SK-N-SH (cell line): Measurements from ENCODE around the gene INSRR. TPM values are rescaled to one million over a fixed set of nuclear protein-coding genes. Genes with fewer than 3 reads are reported as not detected.

ENCODE experiments used
- CTCF ChIA-PET: fragments of 300-600, 350-600 bp; formaldehyde crosslinking; extraction: SDS; loops from one replicate; lab custom pipeline; 2021; lab: Yijun Ruan, JAX
- POLR2A ChIA-PET: fragments of 350-600 bp; sonication (Branson Sonifier 250); formaldehyde crosslinking; extraction: SDS; loops from one replicate; lab custom pipeline; 2020; ENCODE audit warnings: antibody characterized with exemption, inconsistent platforms; lab: Yijun Ruan, JAX
- DNase-seq: peaks from one replicate; pipeline ENCODE4 v3.0.0; 2012
- H2AFZ ChIP-seq: fragments of 200-600 bp; sonication (generic); 2 replicates; pipeline ENCODE4 v1.8.1; 2016; ENCODE audit warnings: antibody characterized with exemption, mild to moderate bottlenecking, low read depth
- H3F3A ChIP-seq: fragments of 200-600 bp; sonication (generic); replicated peaks from 2 replicates; pipeline ENCODE3; 2016; ENCODE audit warnings: antibody characterized with exemption, mild to moderate bottlenecking; ENCODE audit not compliant: insufficient read depth
- H3K27ac ChIP-seq, 2 experiments: fragments of 200-500 bp in 1 of 2; fragments of 200-600 bp in 1 of 2; sonication (Bioruptor generic) in 1 of 2; sonication (generic), shearing (Covaris generic) in 1 of 2; 2 replicates each; pipeline versions ENCODE4 v1.5.1 to v1.6.1; 2014 to 2016; ENCODE audit warnings: low read depth in 2 of 2, inconsistent platforms in 1 of 2, low read length in 1 of 2, mild to moderate bottlenecking in 1 of 2, mixed read lengths in 1 of 2
- H3K27me3 ChIP-seq: fragments of 200-600 bp; sonication (generic), shearing (Covaris generic); 2 replicates; pipeline ENCODE4 v1.6.1; 2016; ENCODE audit warnings: mixed run types; ENCODE audit not compliant: insufficient read depth
- H3K36me3 ChIP-seq, 2 experiments: fragments of 200-500 bp in 1 of 2; fragments of 200-600 bp in 1 of 2; sonication (Bioruptor generic) in 1 of 2; sonication (generic) in 1 of 2; replicated peaks in 1 of 2; 2 replicates each; pipeline versions ENCODE3 to v1.5.1; 2014 to 2016; ENCODE audit warnings: low read length in 1 of 2, mild to moderate bottlenecking in 1 of 2; ENCODE audit not compliant: insufficient read depth in 2 of 2, control insufficient read depth in 1 of 2
- H3K4me1 ChIP-seq, 2 experiments: fragments of 200-500 bp in 1 of 2; fragments of 200-600 bp in 1 of 2; sonication (Bioruptor generic) in 1 of 2; sonication (generic), shearing (Covaris generic) in 1 of 2; 2 replicates each; pipeline versions ENCODE4 v1.5.1 to v1.6.1; 2014 to 2016; ENCODE audit warnings: low read depth in 1 of 2, low read length in 1 of 2, mixed run types in 1 of 2; ENCODE audit not compliant: insufficient read depth in 2 of 2, control insufficient read depth in 1 of 2
- H3K4me2 ChIP-seq: fragments of 200-600 bp; sonication (generic), shearing (Covaris generic); 2 replicates; pipeline ENCODE4 v1.6.1; 2017; ENCODE audit warnings: mixed run types
- H3K4me3 ChIP-seq, 2 experiments: fragments of 200-500 bp in 1 of 2; fragments of 200-600 bp in 1 of 2; sonication (Bioruptor generic) in 1 of 2; sonication (generic), shearing (Covaris generic) in 1 of 2; 2 replicates each; pipeline versions ENCODE4 v1.5.1 to v1.8.1; 2014 to 2016; ENCODE audit warnings: low read depth in 2 of 2, inconsistent platforms in 1 of 2, low read length in 1 of 2, mild to moderate bottlenecking in 1 of 2, mixed read lengths in 1 of 2, moderate library complexity in 1 of 2
- H3K79me2 ChIP-seq: fragments of 200-600 bp; sonication (generic); 2 replicates; pipeline ENCODE4 v1.8.1; 2017; ENCODE audit warnings: mild to moderate bottlenecking; ENCODE audit not compliant: insufficient read depth
- H3K9ac ChIP-seq: fragments of 200-600 bp; sonication (generic); 2 replicates; pipeline ENCODE4 v1.6.1; 2017; ENCODE audit warnings: mixed run types
- H3K9me2 ChIP-seq: fragments of 200-600 bp; sonication (generic); 2 replicates; pipeline ENCODE4 v1.6.1; 2017; ENCODE audit warnings: mixed run types
- H3K9me3 ChIP-seq: fragments of 200-600 bp; sonication (generic); 2 replicates; pipeline ENCODE4 v1.6.1; 2017; ENCODE audit warnings: mixed run types, mild to moderate bottlenecking, moderate library complexity
- H4K20me1 ChIP-seq: fragments of 200-600 bp; sonication (generic); 2 replicates; pipeline ENCODE4 v1.6.1; 2017; ENCODE audit warnings: mild to moderate bottlenecking, mixed run types; ENCODE audit not compliant: insufficient read depth
- ELF1 ChIP-seq: IDR thresholded peaks from 2 replicates; pipeline ENCODE4 v1.4.0; 2012
- GATA2 ChIP-seq: sonication (generic); formaldehyde crosslinking; IDR thresholded peaks from 2 replicates; pipeline ENCODE4 v1.5.0; 2020; ENCODE audit warnings: mild to moderate bottlenecking, missing genetic modification reagents
- IRF3 ChIP-seq: fragments of 150-350 bp; IDR thresholded peaks from 2 replicates; pipeline ENCODE4 v1.6.1; 2016; ENCODE audit warnings: mild to moderate bottlenecking, low read depth, low read length
- NFIC ChIP-seq: IDR thresholded peaks from 2 replicates; pipeline ENCODE4 v1.4.0; 2012; ENCODE audit warnings: borderline replicate concordance
- NRF1 ChIP-seq: IDR thresholded peaks from 2 replicates; pipeline ENCODE4 v1.6.1; 2012; ENCODE audit warnings: low read depth, mild to moderate bottlenecking, low read length
- RAD21 ChIP-seq: IDR thresholded peaks from 2 replicates; pipeline ENCODE4 v1.6.1; 2012; ENCODE audit warnings: mild to moderate bottlenecking, low read length
- TAF1 ChIP-seq: IDR thresholded peaks from 2 replicates; pipeline ENCODE4 v1.6.1; 2012; ENCODE audit warnings: low read depth, mild to moderate bottlenecking, low read length, moderate library complexity, borderline replicate concordance
- WGBS: methylation state at CpG from one replicate; pipeline ENCODE4 v1.1.6; 2017; ENCODE audit warnings: low lambda C conversion rate; 5-methylcytosine and 5-hydroxymethylcytosine counted together
- polyA plus RNA-seq, 3 experiments: library from polyadenylated mRNA; depleted of rRNA; stranded (reverse); fragments of >200 nt; gene quantifications; 2 replicates each; pipeline ENCODE4 v1.2.3, GENCODE V29; 2012
- TF ChIP-seq, protein P1 (sequence below): IDR thresholded peaks from 2 replicates; pipeline ENCODE4; 2012
- TF ChIP-seq, protein P2 (sequence below): IDR thresholded peaks from 2 replicates; pipeline ENCODE4 v1.6.1; 2012; ENCODE audit warnings: mild to moderate bottlenecking, low read depth, low read length, moderate library complexity
- TF ChIP-seq, protein P3 (sequence below): IDR thresholded peaks from 2 replicates; pipeline ENCODE4 v1.4.0; 2012; ENCODE audit warnings: low read depth

The INSRR gene
- polyA plus RNA-seq, 1 of the 3 experiments (the other 2 are of a cell fraction), result 0.20 TPM

GRCh38 chr1:156865258-156865657, 6.3 kb upstream of the INSRR start:
- WGBS, result 86% methylated on average over 9 of the region's 9 CpGs
- H3K27me3 ChIP-seq, result peaks cover 22% of the 10 kb centered on the region
- no peak overlapping the region for H3K9ac ChIP-seq
- POLR2A ChIA-PET, result no interaction called here
- H3K4me3 ChIP-seq, result no peak overlapping the region
- H4K20me1 ChIP-seq, result no peaks in the 10 kb centered on the region
- no peaks in the 10 kb centered on the region for H3K79me2 ChIP-seq
- no peaks in the 10 kb centered on the region for H3K9me3 ChIP-seq
- no peak for DNase-seq
- H2AFZ ChIP-seq, result no peak overlapping the region
- peaks cover 4% of the 10 kb centered on the region for H3F3A ChIP-seq
- H3K27ac ChIP-seq, result no peak overlapping the region
- no peaks in the 10 kb centered on the region for H3K36me3 ChIP-seq
- no peak for TF ChIP-seq NFIC
- TF ChIP-seq, protein P1, sequence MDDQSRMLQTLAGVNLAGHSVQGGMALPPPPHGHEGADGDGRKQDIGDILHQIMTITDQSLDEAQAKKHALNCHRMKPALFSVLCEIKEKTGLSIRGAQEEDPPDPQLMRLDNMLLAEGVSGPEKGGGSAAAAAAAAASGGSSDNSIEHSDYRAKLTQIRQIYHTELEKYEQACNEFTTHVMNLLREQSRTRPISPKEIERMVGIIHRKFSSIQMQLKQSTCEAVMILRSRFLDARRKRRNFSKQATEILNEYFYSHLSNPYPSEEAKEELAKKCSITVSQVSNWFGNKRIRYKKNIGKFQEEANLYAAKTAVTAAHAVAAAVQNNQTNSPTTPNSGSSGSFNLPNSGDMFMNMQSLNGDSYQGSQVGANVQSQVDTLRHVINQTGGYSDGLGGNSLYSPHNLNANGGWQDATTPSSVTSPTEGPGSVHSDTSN, result no peak
- no peak for TF ChIP-seq ELF1
- no peak for TF ChIP-seq GATA2
- no peak for TF ChIP-seq TAF1
- TF ChIP-seq, protein P2, sequence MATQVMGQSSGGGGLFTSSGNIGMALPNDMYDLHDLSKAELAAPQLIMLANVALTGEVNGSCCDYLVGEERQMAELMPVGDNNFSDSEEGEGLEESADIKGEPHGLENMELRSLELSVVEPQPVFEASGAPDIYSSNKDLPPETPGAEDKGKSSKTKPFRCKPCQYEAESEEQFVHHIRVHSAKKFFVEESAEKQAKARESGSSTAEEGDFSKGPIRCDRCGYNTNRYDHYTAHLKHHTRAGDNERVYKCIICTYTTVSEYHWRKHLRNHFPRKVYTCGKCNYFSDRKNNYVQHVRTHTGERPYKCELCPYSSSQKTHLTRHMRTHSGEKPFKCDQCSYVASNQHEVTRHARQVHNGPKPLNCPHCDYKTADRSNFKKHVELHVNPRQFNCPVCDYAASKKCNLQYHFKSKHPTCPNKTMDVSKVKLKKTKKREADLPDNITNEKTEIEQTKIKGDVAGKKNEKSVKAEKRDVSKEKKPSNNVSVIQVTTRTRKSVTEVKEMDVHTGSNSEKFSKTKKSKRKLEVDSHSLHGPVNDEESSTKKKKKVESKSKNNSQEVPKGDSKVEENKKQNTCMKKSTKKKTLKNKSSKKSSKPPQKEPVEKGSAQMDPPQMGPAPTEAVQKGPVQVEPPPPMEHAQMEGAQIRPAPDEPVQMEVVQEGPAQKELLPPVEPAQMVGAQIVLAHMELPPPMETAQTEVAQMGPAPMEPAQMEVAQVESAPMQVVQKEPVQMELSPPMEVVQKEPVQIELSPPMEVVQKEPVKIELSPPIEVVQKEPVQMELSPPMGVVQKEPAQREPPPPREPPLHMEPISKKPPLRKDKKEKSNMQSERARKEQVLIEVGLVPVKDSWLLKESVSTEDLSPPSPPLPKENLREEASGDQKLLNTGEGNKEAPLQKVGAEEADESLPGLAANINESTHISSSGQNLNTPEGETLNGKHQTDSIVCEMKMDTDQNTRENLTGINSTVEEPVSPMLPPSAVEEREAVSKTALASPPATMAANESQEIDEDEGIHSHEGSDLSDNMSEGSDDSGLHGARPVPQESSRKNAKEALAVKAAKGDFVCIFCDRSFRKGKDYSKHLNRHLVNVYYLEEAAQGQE, result no peak
- no peak for TF ChIP-seq RAD21
- no peak for TF ChIP-seq NRF1
- TF ChIP-seq, protein P3, sequence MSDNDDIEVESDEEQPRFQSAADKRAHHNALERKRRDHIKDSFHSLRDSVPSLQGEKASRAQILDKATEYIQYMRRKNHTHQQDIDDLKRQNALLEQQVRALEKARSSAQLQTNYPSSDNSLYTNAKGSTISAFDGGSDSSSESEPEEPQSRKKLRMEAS, result no peak
- TF ChIP-seq IRF3, result no peak
- no peak overlapping the region for H3K4me2 ChIP-seq
- H3K4me1 ChIP-seq, result peaks cover 4 to 35% of the 10 kb centered on the region in 2 experiments; a peak in 2 of 4 replicates
- CTCF ChIA-PET, result interaction anchor here (0.9 to 22.1 kb wide), 6 partner anchors 18 to 207 kb away, joined by 3 to 455 read pairs (median 8); partner anchors contain the start of gene PEAR1
- no peaks in the 10 kb centered on the region for H3K9me2 ChIP-seq

GRCh38 chr1:156864796-156865195, 5.9 kb upstream of the INSRR start:
- WGBS, result 93% methylated on average over 2 of the region's 4 CpGs
- Histone ChIP-seq H3K4me1 (peaks cover 2 to 38% of the 10 kb centered on the region in 2 experiments; a peak in 1 of 4 replicates), H3K27ac (no peak overlapping the region), H3K79me2 (no peaks in the 10 kb centered on the region), H3K9me3 (no peaks in the 10 kb centered on the region), H3K9ac (no peak overlapping the region), H3K36me3 (no peaks in the 10 kb centered on the region), H3F3A (peaks cover 4% of the 10 kb centered on the region), H3K9me2 (no peaks in the 10 kb centered on the region), H3K27me3 (peaks cover 25% of the 10 kb centered on the region), H3K4me2 (no peak overlapping the region), H2AFZ (no peak overlapping the region), H4K20me1 (no peaks in the 10 kb centered on the region), H3K4me3 (no peak overlapping the region)
- TF ChIP-seq RAD21 (peak; percentile 14; the same call in 1 of the 2 replicates), IRF3 (no peak)
- CTCF ChIA-PET, result interaction anchor here (0.9 to 22.1 kb wide), 9 partner anchors 18 to 207 kb away, joined by 3 to 455 read pairs (median 5); partner anchors contain the start of gene PEAR1
- POLR2A ChIA-PET, result no interaction called here
- no peak for DNase-seq
